Measurements from ENCODE around the gene RBM6.

Gene RBM6

DNA sequence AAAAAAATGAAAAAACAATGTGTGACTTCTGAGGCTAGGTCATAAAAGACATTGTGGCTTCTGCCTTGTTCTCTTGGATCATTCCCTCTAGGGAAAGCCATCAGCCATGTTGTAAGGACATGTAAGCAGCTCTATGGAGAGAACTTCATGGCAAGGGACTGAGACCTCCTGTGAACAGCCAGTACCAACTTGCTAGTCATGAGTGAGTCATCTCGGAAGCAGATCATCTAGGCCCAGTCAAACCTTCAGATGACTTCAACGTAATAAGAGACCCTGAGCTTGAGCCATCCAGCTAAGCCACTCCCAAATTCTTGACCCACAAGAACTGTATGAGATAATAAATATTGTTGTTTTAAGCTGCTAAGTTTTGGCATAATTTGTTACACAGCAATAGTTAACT lies 15.3 kb upstream of the RBM6 start:
- peak; percentile 61 to 90 for DNase-seq (ENCODE audit: low read depth in 2 of 2)
- TF ChIP-seq, protein P1, sequence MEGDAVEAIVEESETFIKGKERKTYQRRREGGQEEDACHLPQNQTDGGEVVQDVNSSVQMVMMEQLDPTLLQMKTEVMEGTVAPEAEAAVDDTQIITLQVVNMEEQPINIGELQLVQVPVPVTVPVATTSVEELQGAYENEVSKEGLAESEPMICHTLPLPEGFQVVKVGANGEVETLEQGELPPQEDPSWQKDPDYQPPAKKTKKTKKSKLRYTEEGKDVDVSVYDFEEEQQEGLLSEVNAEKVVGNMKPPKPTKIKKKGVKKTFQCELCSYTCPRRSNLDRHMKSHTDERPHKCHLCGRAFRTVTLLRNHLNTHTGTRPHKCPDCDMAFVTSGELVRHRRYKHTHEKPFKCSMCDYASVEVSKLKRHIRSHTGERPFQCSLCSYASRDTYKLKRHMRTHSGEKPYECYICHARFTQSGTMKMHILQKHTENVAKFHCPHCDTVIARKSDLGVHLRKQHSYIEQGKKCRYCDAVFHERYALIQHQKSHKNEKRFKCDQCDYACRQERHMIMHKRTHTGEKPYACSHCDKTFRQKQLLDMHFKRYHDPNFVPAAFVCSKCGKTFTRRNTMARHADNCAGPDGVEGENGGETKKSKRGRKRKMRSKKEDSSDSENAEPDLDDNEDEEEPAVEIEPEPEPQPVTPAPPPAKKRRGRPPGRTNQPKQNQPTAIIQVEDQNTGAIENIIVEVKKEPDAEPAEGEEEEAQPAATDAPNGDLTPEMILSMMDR (IDR thresholded peaks at IDR 0.05; ENCODE audit: low read depth, low read length), result no peak

DNA sequence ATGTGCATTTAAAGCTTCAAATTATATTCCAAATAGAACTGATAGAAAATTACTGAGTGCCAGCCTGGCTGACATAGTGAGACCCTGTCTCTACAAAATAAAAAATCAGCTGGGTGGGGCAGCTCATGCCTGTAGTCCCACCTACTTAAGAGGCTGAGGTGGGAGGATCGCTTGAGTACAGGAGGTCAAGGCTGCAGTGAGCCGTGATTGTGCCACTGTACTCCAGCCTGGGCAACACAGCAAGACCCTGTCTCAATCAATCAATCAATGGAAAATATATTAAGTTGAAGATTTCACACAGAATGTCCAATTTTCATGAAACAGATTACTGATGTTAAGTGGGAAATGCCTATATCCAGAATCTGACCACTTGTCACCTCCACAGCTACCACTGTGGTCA lies 14.5 kb upstream of the RBM6 start:
- no peak overlapping the region for H3K4me3 ChIP-seq (replicated peaks in 1 of 2; ENCODE audit: low read depth in 2 of 2, low read length in 2 of 2)
- TF ChIP-seq, protein P1 (IDR thresholded peaks at IDR 0.05; ENCODE audit: low read depth, low read length), result no peak
- no peak for DNase-seq (ENCODE audit: low read depth in 2 of 2)

More for the DNA sequence above, 15.3 kb upstream of the RBM6 start:
- no peak overlapping the region for H3K4me3 ChIP-seq (replicated peaks in 1 of 2; ENCODE audit: low read depth in 2 of 2, low read length in 2 of 2)

DNA sequence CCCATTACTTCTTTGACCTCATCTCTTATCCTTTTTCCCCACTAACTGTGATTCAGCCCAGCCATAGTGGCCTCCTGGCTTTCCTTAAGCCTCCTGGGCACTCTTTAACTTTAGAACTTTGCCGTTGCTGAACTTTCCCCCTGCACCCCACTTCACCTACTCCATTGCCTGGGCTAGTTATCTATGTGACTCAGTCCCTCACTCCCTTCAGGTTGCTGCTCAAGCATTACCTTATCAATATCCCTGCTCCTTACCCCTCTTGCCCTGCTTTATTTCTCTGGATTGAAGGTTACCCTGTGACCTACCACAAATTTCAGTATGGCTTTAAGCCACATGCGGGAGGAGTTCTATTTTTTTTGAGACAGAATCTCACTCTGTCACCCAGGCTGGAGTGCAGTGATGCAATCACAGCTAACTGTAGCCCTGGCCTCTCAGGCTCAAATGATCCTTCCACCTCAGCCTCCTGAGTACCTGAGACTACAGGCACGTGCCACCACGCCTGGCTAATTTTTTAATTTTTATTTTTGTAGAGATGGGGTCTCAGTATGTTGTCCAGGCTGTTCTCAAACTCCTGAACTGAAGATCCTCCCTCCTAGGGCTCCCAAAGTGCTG lies 13.7 kb upstream of the RBM6 start:
- TF ChIP-seq, protein P1 (IDR thresholded peaks at IDR 0.05; ENCODE audit: low read depth, low read length), result no peak
- no peak overlapping the region for H3K4me3 ChIP-seq (replicated peaks in 1 of 2; ENCODE audit: low read depth in 2 of 2, low read length in 2 of 2)
- DNase-seq (ENCODE audit: low read depth in 2 of 2), result no peak

DNA sequence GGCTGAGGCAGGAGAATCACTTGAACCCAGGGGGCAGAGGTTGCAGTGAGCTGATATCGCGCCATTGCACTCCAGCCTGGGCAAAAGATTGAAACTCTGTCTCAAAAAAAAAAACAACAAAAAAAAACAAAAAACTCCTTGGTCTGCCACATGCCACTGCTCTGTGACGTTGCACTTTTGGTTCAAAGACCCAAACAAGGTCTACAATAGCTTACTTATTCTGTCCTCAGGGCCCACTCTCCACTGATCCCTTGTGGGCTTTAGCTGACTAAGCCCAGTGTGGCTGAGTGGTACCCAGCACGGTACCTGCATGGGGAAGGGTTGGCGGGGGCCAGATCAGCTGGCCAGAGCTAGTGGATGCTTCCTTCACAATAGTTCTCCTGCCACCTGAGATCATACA lies 12.2 kb upstream of the RBM6 start:
- TF ChIP-seq, protein P1 (IDR thresholded peaks at IDR 0.05; ENCODE audit: low read depth, low read length), result no peak
- no peak for DNase-seq (ENCODE audit: low read depth in 2 of 2)
- H3K4me3 ChIP-seq (replicated peaks in 1 of 2; ENCODE audit: low read depth in 2 of 2, low read length in 2 of 2), result no peak overlapping the region

DNA sequence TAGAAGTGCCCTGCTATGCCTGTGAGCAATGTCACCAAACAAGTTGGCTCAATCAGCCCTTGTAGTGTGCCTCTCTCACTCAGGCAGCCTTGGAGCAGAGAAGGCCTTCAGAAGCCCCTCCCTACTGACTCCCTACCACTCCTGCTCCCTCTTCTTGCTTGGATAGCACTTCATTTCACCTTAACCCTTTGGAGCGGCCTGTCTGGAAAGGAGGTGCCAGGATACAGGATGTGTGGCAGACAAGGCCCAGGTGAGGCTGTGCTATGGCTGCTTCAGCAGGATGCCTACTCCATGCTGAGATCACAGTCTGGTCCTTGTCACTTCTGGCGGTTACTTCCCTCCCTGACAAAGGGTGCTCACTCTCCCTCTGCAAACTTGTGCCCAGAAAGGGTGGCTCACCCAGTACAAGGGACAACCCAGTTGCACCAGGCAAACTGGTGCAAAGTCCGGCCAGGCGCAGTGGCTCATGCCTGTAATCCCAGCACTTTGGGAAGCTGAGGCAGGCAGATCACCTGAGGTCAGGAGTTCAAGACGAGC lies 11.4 kb upstream of the RBM6 start:
- peak overlapping the region; percentile 8 to 21 for H3K4me3 ChIP-seq (replicated peaks in 1 of 2; ENCODE audit: low read depth in 2 of 2, low read length in 2 of 2)
- TF ChIP-seq, protein P1 (IDR thresholded peaks at IDR 0.05; ENCODE audit: low read depth, low read length), result no peak
- no peak for DNase-seq (ENCODE audit: low read depth in 2 of 2)

DNA sequence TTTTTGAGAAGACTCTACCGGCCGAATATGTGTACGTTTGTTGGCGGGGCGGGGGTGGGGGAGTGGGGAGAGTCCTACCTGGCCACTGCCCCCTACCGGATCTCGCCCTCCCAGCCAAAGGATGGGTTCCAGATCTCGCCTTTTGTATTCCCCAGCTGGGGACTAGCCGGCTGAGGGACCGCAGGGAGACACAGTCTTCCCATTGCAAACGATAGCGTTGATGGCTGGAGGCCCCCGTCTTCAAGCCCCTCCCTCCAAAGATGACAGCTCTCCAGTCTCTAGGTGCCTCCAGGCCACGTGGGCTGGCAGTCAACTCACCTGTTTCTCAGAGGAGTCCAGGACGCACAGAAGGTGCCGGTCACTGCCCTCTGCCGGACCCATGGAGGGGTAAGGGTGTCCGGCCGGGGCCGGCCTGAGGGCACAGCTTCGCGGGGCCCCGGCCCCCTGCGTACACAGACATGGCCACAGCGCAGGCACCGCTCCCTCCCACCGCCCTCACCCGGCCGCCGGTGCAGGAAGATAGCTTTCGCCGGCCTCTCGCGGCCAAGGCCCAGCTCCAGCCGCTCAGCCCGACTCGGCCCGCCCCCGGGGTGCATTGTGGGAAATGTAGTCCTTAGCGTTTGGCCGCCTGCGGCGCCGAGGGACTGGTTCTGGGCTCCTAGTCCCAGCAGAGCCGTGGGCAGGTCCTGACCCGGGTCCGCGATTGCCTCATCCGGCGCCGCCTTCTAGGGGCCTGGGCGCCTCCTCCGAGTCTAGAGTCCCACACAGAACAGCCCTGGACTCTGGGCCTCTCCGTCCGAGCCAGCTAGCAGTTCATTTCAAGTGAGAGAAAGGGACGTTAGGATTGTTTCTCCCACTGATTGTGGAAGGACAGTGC lies 10.4 kb upstream of the RBM6 start, which contains the start of gene MON1A:
MON1A (minus strand) TSS at position 521 of the 877 bp plus-strand sequence. CDS start 16,465 bp downstream, outside the sequence.
- H3K4me3 ChIP-seq (replicated peaks in 1 of 2; ENCODE audit: low read depth in 2 of 2, low read length in 2 of 2), result peak within 1 kb of the TSS; percentile 83 to 87
- DNase-seq (ENCODE audit: low read depth in 2 of 2), result peak; percentile 92 to 95
- TF ChIP-seq, protein P1 (IDR thresholded peaks at IDR 0.05; ENCODE audit: low read depth, low read length), result peak; percentile 22

Data from cardiac fibroblast (primary cell).